K562 treated with DMSO at 1 percent for 12 hours (cell line): Measurements from ENCODE around the gene SERPINE1. TPM values are rescaled to one million over a fixed set of nuclear protein-coding genes. Genes with fewer than 3 reads are reported as not detected.

Experiments
- total RNA-seq: library from RNA; unstranded; fragments of 300-600 nt; gene quantifications from 2 replicates; pipeline ENCODE4 v1.2.3, GENCODE V29; 2022; ENCODE audit not compliant: insufficient read depth

Gene SERPINE1
- 1.5 and 3.0 TPM in 2 replicates for total RNA-seq

DNA sequence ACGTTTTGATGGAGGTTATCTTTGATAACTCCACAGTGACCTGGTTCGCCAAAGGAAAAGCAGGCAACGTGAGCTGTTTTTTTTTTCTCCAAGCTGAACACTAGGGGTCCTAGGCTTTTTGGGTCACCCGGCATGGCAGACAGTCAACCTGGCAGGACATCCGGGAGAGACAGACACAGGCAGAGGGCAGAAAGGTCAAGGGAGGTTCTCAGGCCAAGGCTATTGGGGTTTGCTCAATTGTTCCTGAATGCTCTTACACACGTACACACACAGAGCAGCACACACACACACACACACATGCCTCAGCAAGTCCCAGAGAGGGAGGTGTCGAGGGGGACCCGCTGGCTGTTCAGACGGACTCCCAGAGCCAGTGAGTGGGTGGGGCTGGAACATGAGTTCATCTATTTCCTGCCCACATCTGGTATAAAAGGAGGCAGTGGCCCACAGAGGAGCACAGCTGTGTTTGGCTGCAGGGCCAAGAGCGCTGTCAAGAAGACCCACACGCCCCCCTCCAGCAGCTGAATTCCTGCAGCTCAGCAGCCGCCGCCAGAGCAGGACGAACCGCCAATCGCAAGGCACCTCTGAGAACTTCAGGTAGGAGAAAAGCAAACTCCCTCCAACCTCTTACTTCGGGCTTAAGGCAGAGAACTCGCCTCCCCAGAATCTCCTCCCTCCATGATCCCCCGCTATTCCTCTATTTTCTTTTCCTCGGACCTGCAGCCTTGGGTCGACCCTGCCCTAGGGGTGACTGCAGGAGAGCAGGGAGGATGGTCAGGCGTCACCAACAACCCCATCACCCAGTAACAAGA lies at the start of gene SERPINE1:
SERPINE1 (plus strand) TSS at position 454 of the 809 bp plus-strand sequence. CDS start 1,290 bp downstream, outside the sequence.

DNA sequence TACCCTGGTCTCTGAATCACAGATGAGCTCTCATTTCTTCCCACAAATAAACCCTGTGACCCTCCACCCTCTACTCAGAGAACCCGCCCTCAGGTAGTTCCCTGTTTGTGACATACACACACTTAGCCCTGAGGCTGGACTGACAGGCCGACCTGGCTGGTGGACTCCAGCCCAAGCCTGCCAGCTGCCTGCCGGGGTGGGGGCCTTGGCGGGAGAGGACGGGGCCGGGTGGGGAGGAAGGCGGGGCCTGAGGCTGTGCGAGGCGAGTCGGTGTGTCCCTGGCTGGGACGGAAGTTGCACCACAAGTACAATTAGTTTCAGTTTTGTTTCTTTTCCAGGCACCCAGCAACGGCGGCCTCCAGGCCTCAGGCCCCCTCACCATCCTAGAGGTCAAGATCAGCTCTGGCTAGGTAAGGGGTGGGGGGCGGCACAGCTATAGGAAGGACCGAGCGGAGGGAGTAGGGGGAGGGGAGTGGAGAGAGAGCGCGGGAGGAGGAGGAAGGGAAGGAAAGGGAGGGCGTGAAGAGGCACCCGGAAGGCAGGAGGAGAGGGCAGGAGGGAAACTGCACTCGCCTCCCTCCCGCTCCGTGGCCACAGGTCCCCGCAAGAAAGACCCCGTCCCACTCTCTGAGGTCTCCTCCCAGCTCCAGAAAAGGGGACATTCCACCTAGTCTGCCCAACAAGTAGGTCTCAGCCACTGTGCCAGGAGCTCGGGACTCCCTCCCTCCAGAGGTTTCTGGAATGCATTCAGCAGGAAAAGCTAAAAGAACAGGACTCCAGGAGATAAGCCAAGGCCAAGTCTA lies 41.5 kb upstream of the SERPINE1 start, which contains the start of gene TRIM56:
TRIM56 (plus strand) TSS at position 320 of the 803 bp plus-strand sequence. CDS start 1,832 bp downstream, outside the sequence.

DNA sequence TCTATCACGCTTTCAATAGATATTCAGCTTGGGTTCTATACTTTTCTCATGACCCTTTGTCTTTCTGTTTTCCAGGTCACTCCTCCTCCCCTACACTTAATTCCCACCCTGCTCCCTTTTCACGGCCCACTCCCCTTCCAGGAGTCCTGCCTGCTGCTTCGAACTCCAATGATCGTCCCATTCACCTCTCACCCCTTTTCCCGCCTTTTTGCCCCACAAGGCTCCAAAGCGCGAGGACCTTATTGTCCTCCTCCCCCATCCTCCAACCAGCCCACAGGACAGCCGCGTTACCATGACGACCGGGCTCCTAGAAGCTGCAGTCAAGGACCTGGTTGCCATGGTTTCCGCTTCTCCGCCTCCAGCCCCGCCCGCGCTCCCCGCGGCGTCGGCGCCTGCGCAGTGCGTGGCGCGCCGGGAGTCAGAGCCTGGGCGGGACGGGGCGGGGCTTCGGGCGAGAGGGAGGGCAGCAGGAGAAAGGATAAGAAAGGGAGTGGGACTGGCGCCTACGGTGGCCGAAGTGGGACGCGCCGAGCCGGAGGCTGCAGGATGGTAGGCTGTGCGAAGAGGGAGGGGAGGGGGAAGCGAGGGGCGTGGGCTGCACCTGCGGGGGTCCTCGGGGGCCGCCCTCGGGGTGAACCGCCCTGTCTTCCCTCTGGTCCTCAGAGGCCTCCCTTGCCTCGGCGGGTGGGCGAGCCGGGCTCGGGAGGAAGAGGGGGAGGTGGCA lies 27.2 kb downstream of the SERPINE1 start, which contains the start of gene AP1S1:
AP1S1 (plus strand) TSS at position 508 of the 724 bp plus-strand sequence; CDS start at position 547, 39 bp downstream.

DNA sequence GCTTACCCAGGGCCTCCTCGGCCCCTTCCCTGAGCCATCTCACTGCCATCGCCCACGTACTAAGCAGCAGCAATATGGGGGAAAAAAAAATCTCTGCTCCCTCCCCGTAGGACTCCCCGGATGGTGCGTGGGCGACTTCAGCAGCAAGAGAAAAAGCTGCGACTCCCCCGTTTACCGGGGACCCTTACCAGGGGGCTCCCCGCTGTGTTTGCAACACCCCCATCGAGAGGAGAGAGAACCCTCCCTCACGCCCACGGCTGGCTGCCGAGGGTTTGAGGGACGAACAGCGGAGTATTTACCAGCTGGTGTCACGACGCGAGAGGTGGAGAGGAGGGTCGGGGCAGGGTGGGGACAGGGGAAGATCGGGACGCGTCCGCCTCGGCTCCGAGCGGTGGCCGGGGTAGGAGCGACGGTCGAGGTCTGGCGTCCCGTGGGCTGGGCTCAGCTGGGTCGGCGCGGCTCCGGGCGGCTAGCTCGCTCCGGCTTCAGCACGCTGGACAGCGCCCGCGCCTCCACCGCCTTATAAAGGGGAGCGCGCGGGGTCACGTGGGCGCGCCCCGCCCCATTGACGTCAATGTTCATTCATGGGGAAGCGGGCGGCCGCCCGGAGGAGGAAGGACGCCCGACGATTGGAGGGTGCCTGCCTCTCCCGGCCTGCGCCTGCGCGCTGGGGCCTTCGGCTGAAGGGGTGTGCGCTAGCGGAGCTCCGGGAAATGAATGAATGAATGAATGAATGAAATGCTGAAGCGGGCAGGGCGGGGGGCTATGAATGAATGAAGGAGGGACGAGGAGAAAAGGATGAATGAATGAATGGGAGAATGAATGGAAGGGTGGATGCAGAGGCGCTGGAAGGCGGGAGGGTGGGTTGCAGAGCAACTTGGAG lies 38.4 kb downstream of the SERPINE1 start, which contains the start of gene VGF:
VGF (minus strand) TSS at position 495 of the 883 bp plus-strand sequence. CDS start 726 bp downstream, outside the sequence.

DNA sequence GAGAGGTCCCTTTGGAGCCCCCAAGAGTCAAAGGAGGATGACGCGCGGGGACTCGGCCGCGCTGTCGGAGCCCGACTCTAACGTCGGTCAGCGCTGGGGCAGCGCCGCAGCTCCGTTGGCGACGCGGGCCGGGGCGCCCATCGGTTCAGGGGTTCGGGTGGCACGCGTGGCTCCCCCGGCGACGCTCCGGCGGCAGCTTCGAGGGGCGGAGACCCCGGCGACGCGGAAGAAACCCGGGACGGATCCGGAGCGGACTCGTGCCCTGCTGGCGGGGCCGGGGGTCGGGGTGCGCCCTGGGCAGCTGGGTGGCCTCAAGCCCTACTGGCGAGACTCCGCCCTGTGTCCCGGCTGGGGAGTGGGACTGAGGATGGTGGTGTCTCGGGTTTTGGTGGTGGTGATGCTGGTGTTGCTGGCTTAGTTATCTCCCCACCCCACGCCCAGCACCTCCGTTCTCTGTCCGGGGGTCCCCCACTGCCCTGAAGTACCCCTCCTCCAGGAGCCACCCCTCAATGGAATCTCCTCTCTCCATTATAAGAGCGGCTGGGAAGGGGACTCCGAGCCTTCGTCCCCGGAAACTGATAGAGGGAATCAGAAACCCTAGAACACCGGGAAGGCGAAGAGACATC lies 53.3 kb downstream of the SERPINE1 start, which contains the start of gene NAT16:
NAT16 (minus strand) TSS at position 164 of the 626 bp plus-strand sequence. CDS start 5,486 bp downstream, outside the sequence.

Other genes with a start within 250 kb of the SERPINE1 start
- gene UFSP1, start 237.4 kb upstream of the SERPINE1 start, total RNA-seq, result 1.4 TPM in 1 of 2 replicates, not detected in the other
- gene ACHE, start 231.2 kb upstream of the SERPINE1 start, total RNA-seq, result 1.4 and 5.5 TPM in 2 replicates
- gene MUC3A, start 177.6 kb upstream of the SERPINE1 start, total RNA-seq, result 0.74 TPM in 1 of 2 replicates, not detected in the other
- gene MUC12, start 157.5 kb upstream of the SERPINE1 start, total RNA-seq, result not detected in 2 replicates
- gene MUC17, start 107.0 kb upstream of the SERPINE1 start, total RNA-seq, result not detected in 2 replicates
- 12.0 and 25.1 TPM in 2 replicates for gene TRIM56, start 41.6 kb upstream of the SERPINE1 start, total RNA-seq
- gene AP1S1, start 27.4 kb downstream of the SERPINE1 start, total RNA-seq, result 101 and 123 TPM in 2 replicates
- 0.49 and 1.3 TPM in 2 replicates for gene VGF, start 38.5 kb downstream of the SERPINE1 start, total RNA-seq
- not detected in 2 replicates for gene NAT16, start 53.2 kb downstream of the SERPINE1 start, total RNA-seq
- gene MOGAT3, start 73.9 kb downstream of the SERPINE1 start, total RNA-seq, result not detected in 2 replicates
- gene PLOD3, start 90.5 kb downstream of the SERPINE1 start, total RNA-seq, result 61.8 and 71.1 TPM in 2 replicates
- gene ZNHIT1, start 91.1 kb downstream of the SERPINE1 start, total RNA-seq, result 132 and 185 TPM in 2 replicates
- 20.8 and 29.6 TPM in 2 replicates for gene CLDN15, start 110.7 kb downstream of the SERPINE1 start, total RNA-seq
- 109 and 134 TPM in 2 replicates for gene FIS1, start 118.0 kb downstream of the SERPINE1 start, total RNA-seq
- gene IFT22, start 194.7 kb downstream of the SERPINE1 start, total RNA-seq, result 12.3 and 15.3 TPM in 2 replicates
- 0.70 and 1.3 TPM in 2 replicates for gene COL26A1, start 235.8 kb downstream of the SERPINE1 start, total RNA-seq